ENCODE data around the gene EFHD2. TPM values are rescaled to one million over a fixed set of nuclear protein-coding genes. Genes with fewer than 3 reads are reported as not detected.
"Not testable (repeated sequence)": the region's sequence is repeated elsewhere in the genome, so short reads cannot be mapped to it uniquely, and the experiment has no call there.

The EFHD2 gene
- total and polyA plus RNA-seq, 3 donors from 2014 or later = 146 to 384 (median 308) TPM

GRCh38 chr1:15431571-15431948 lies 21.9 kb downstream of the EFHD2 start:
- TF ChIP-seq POLR2A (IDR thresholded peaks at IDR 0.05) (no peak), CTCF (IDR thresholded peaks at IDR 0.05) (no peak)
- no peaks in the 10 kb centered on the region for H3K36me3 ChIP-seq (ENCODE audit: low read depth, missing control alignments)
- no peak overlapping the region for H3K27ac ChIP-seq
- H3K27me3 ChIP-seq = no peaks in the 10 kb centered on the region
- DNase-seq = no peak
- H3K9me3 ChIP-seq = no peaks in the 10 kb centered on the region
- intact Hi-C loops (cut with DNase I; ENCODE audit: low total_unique reads) = no loop called here
- WGBS, 2 donors = 74 to 79% methylated on average over 4 of the region's 4 CpGs
- peaks cover 14% of the 10 kb centered on the region for H3K4me1 ChIP-seq
- H3K4me3 ChIP-seq = no peak overlapping the region

- Histone ChIP-seq H3K27me3 (no peaks in the 10 kb centered on the region), H3K9me3 (no peaks in the 10 kb centered on the region), H3K4me3 (no peak overlapping the region), H3K36me3 (ENCODE audit: low read depth, missing control alignments) (no peaks in the 10 kb centered on the region), H3K4me1 (peaks cover 6% of the 10 kb centered on the region), H3K27ac (peak overlapping the region in 1 of 2 donors; percentile 24)
- DNase-seq = no peak
- WGBS, 2 donors = 70 to 77% methylated on average over 9 of the region's 9 CpGs
- intact Hi-C loops (cut with DNase I; ENCODE audit: low total_unique reads) = no loop called here
- TF ChIP-seq POLR2A (IDR thresholded peaks at IDR 0.05) (no peak), CTCF (IDR thresholded peaks at IDR 0.05) (no peak)
Observed at GRCh38 chr1:15432324-15432723, 22.6 kb downstream of the EFHD2 start.

GRCh38 chr1:15433471-15433870 lies 23.8 kb downstream of the EFHD2 start:
- 83 to 93% methylated on average over 6 to 9 of the region's 9 CpGs for WGBS, 2 donors
- no peaks in the 10 kb centered on the region for H3K4me1 ChIP-seq
- intact Hi-C loops (cut with DNase I; ENCODE audit: low total_unique reads) = no loop called here
- H3K4me3 ChIP-seq = no peak overlapping the region
- H3K36me3 ChIP-seq (ENCODE audit: low read depth, missing control alignments) = no peaks in the 10 kb centered on the region
- H3K9me3 ChIP-seq = no peaks in the 10 kb centered on the region
- no peaks in the 10 kb centered on the region for H3K27me3 ChIP-seq
- no peak overlapping the region for H3K27ac ChIP-seq
- no peak for DNase-seq
- no peak for TF ChIP-seq CTCF (IDR thresholded peaks at IDR 0.05)
- no peak for TF ChIP-seq POLR2A (IDR thresholded peaks at IDR 0.05)

- H3K27ac ChIP-seq; intact Hi-C loops (cut with DNase I; ENCODE audit: low total_unique reads); H3K36me3 ChIP-seq (ENCODE audit: low read depth, missing control alignments); H3K9me3 ChIP-seq; H3K4me3 ChIP-seq; H3K27me3 ChIP-seq; H3K4me1 ChIP-seq; DNase-seq: not testable (repeated sequence)
- 79 to 81% methylated on average over 7 to 8 of the region's 8 CpGs for WGBS, 2 donors
Observed at GRCh38 chr1:15434739-15435138, 25.1 kb downstream of the EFHD2 start.

- no peaks in the 10 kb centered on the region for H3K4me1 ChIP-seq
- no peaks in the 10 kb centered on the region for H3K9me3 ChIP-seq
- H3K27ac ChIP-seq = no peak overlapping the region
- intact Hi-C loops (cut with DNase I; ENCODE audit: low total_unique reads) = no loop called here
- 91 to 92% methylated on average over 16 to 17 of the region's 17 CpGs for WGBS, 2 donors
- TF ChIP-seq CTCF (IDR thresholded peaks at IDR 0.05) = no peak
- TF ChIP-seq POLR2A (IDR thresholded peaks at IDR 0.05) = no peak
- H3K4me3 ChIP-seq = no peak overlapping the region
- no peak for DNase-seq
- H3K27me3 ChIP-seq = no peaks in the 10 kb centered on the region
- no peaks in the 10 kb centered on the region for H3K36me3 ChIP-seq (ENCODE audit: low read depth, missing control alignments)
Observed at GRCh38 chr1:15435239-15436077, 25.8 kb downstream of the EFHD2 start.
